Measurements from ENCODE around the gene CLCN2.

DNA sequence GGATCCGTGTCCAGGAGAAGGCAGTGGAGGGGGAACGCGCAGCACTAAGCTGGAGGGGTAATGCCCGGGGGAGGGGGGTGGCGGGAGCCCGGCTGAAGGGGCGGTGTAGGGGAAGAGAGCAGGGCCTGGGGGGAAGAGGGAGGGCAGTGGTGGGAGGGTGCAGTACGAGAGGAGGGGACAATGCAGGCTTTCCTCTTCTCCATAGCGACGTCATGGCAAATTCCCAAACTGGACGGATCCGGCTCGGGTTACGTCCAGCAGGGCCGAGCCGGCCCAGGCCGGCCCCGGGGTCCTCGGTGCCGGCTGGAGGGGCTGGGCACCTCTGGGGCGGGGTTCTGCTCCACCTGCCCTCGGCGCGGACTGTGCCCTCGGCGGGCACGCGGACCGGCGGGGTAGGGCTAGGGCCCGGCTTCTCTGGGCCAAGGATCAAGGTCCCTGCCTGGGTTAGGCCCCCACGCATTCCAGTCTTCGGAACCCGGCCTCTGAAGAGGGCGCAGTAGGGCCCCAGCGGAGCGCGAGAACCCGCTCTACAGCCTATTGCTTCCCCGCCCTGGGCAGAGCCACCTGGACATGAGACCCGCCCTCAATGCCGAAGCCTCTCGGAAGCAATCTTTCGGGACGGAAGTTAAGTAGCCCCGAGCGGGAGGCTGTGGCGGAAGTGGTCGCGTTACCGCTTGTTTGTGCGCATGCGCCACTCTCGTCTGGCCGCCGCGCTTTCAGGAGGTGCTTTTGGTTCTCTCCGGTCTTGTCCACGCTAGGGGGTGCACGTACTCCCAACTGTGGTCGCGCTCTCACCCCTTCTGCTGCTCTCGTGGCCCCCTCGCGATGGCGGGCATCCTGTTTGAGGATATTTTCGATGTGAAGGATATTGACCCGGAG, 1.5 kb upstream of the CLCN2 start:
- TF ChIP-seq, protein P1, sequence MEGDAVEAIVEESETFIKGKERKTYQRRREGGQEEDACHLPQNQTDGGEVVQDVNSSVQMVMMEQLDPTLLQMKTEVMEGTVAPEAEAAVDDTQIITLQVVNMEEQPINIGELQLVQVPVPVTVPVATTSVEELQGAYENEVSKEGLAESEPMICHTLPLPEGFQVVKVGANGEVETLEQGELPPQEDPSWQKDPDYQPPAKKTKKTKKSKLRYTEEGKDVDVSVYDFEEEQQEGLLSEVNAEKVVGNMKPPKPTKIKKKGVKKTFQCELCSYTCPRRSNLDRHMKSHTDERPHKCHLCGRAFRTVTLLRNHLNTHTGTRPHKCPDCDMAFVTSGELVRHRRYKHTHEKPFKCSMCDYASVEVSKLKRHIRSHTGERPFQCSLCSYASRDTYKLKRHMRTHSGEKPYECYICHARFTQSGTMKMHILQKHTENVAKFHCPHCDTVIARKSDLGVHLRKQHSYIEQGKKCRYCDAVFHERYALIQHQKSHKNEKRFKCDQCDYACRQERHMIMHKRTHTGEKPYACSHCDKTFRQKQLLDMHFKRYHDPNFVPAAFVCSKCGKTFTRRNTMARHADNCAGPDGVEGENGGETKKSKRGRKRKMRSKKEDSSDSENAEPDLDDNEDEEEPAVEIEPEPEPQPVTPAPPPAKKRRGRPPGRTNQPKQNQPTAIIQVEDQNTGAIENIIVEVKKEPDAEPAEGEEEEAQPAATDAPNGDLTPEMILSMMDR (IDR thresholded peaks at IDR 0.05), result peak in 5 of 6 experiments; percentile 41 to 54 (median 45)
- TF ChIP-seq POLR2A (IDR thresholded peaks at IDR 0.05), result peak; percentile 52 to 86

Data from adrenal gland (tissue), 5 donors.